GM12878 (cell line): ENCODE results near the gene NIBAN1. TPM values are rescaled to one million over a fixed set of nuclear protein-coding genes. Genes with fewer than 3 reads are reported as not detected.

Source experiments
- ATAC-seq: fragments of 200-7000 bp; cut with Tn5 transposase; 3 replicates; pipeline ENCODE4 v1.9.1; 2020; ENCODE audit warnings: mild to moderate bottlenecking, moderate library complexity
- BruUV-seq: library from RNA; stranded (reverse); fragments of 400-500 nt; replicated peaks from 2 replicates; lab custom pipeline; 2021; lab: Mats Ljungman, UMichigan
- CTCF ChIA-PET: fragments of 300-600 bp; sonication (Branson Sonifier 250); formaldehyde crosslinking; extraction: SDS; loops from one replicate; lab custom pipeline; 2021; ENCODE audit warnings: inconsistent platforms; lab: Yijun Ruan, JAX
- POLR2A ChIA-PET: fragments of 350-600 bp; formaldehyde crosslinking; extraction: SDS; loops from one replicate; lab custom pipeline; 2021; ENCODE audit warnings: inconsistent platforms; lab: Charles Lee
- RAD21 ChIA-PET: fragments of 300-600 bp; sonication (Branson Sonifier 250); formaldehyde crosslinking; loops from one replicate; lab custom pipeline; 2023; ENCODE audit warnings: antibody characterized with exemption; ENCODE audit not compliant: unreplicated experiment; lab: Charles Lee
- SMC1A ChIA-PET: fragments of 300-600 bp; sonication (Branson Sonifier 250); formaldehyde crosslinking; loops from one replicate; lab custom pipeline; 2023; ENCODE audit not compliant: unreplicated experiment, uncharacterized antibody; lab: Charles Lee
- DNase-seq: peaks from one replicate; pipeline ENCODE4 v3.0.0-alpha.2; 2011; ENCODE audit warnings: low read depth, low spot score
- FAIRE-seq: peaks from 3 replicates; lab custom pipeline; 2011; peaks lifted over from hg19 to GRCh38; lab: Jason Lieb, UNC
- H2AFZ ChIP-seq: 2 replicates; pipeline ENCODE4 v1.6.0; 2011; ENCODE audit warnings: low read depth, low read length, control low read depth; ENCODE audit not compliant: control insufficient read depth
- H3K27ac ChIP-seq: 2 replicates; pipeline ENCODE4 v1.5.1; 2011; ENCODE audit warnings: control low read depth; ENCODE audit not compliant: control insufficient read depth, insufficient read depth
- H3K27me3 ChIP-seq, 2 experiments: replicated peaks in 1 of 2; 2 replicates each; pipeline versions ENCODE4 v1.6.0 to v1.6.1; 2011; ENCODE audit warnings: low read length in 1 of 2; ENCODE audit not compliant: control insufficient read depth in 2 of 2, insufficient read depth in 2 of 2
- H3K36me3 ChIP-seq, 2 experiments: 2 replicates each; pipeline ENCODE4 v1.5.1; 2011; ENCODE audit warnings: low read length in 1 of 2; ENCODE audit not compliant: control insufficient read depth in 2 of 2, insufficient read depth in 2 of 2
- H3K4me1 ChIP-seq: 2 replicates; pipeline ENCODE4 v1.6.1; 2011; ENCODE audit warnings: mild to moderate bottlenecking, low read length, moderate library complexity, mixed read lengths; ENCODE audit not compliant: control insufficient read depth, insufficient read depth
- H3K4me2 ChIP-seq: 2 replicates; pipeline ENCODE4 v1.6.0; 2011; ENCODE audit warnings: control low read depth; ENCODE audit not compliant: control insufficient read depth, insufficient read depth
- H3K4me3 ChIP-seq: fragments of 200-600 bp; sonication (generic); 2 replicates; pipeline ENCODE4 v1.5.1; 2016
- H3K79me2 ChIP-seq: 2 replicates; pipeline ENCODE4 v1.6.0; 2011; ENCODE audit warnings: low read length; ENCODE audit not compliant: control insufficient read depth, insufficient read depth
- H3K9ac ChIP-seq: 2 replicates; pipeline ENCODE4 v1.8.0; 2011; ENCODE audit warnings: low read length, control low read depth, mixed read lengths; ENCODE audit not compliant: control insufficient read depth, insufficient read depth
- H3K9me3 ChIP-seq: replicated peaks from 3 replicates; pipeline ENCODE4 v1.5.1; 2011; ENCODE audit warnings: mild to moderate bottlenecking, low read length; ENCODE audit not compliant: control insufficient read depth, insufficient read depth
- H4K20me1 ChIP-seq: 2 replicates; pipeline ENCODE4 v1.6.0; 2011; ENCODE audit not compliant: control insufficient read depth, insufficient read depth
- ASH2L ChIP-seq: fragments of 300-600, 200-600 bp; sonication (generic); IDR thresholded peaks from 2 replicates; pipeline ENCODE4 v1.6.1; 2017; ENCODE audit warnings: low read depth, mild to moderate bottlenecking, borderline replicate concordance
- BACH1 ChIP-seq: fragments of 450-650 bp; IDR thresholded peaks from 2 replicates; pipeline ENCODE4 v1.6.1; 2017; ENCODE audit warnings: mild to moderate bottlenecking, borderline replicate concordance
- EP300 ChIP-seq, 2 experiments: fragments of 150-350 bp in 1 of 2; IDR thresholded peaks; 2 replicates each; pipeline ENCODE4 v1.6.1; 2011 to 2012; ENCODE audit warnings: low read depth in 2 of 2, low read length in 2 of 2, borderline replicate concordance in 1 of 2, improper control_type of control experiment in 1 of 2, inconsistent platforms in 1 of 2; ENCODE audit not compliant: control insufficient read depth in 1 of 2
- MAX ChIP-seq: IDR thresholded peaks from 2 replicates; pipeline ENCODE4 v1.6.1; 2012; ENCODE audit warnings: low read depth, low read length, improper control_type of control experiment
- MTA3 ChIP-seq: IDR thresholded peaks from 2 replicates; pipeline ENCODE4 v1.6.1; 2012; ENCODE audit warnings: low read length, inconsistent platforms, borderline replicate concordance
- NR2C2 ChIP-seq: IDR thresholded peaks from 2 replicates; pipeline ENCODE4 v1.6.1; 2011; ENCODE audit warnings: borderline replicate concordance, low read depth; ENCODE audit not compliant: control insufficient read depth, insufficient read length
- NRF1 ChIP-seq: conservative IDR thresholded peaks from 2 replicates; pipeline ENCODE4 v1.6.1; 2011; ENCODE audit warnings: mild to moderate bottlenecking, low read depth, low read length, improper control_type of control experiment
- POU2F2 ChIP-seq: IDR thresholded peaks from 3 replicates; pipeline ENCODE4 v1.6.1; 2011; ENCODE audit warnings: low read depth, mild to moderate bottlenecking, low read length, borderline replicate concordance
- PRDM15 ChIP-seq: fragments of 450-650 bp; formaldehyde crosslinking; IDR thresholded peaks from 2 replicates; pipeline ENCODE4 v1.4.0; 2020; ENCODE audit warnings: mild to moderate bottlenecking, moderate library complexity
- RAD21 ChIP-seq: IDR thresholded peaks from 2 replicates; pipeline ENCODE4 v1.6.1; 2011; ENCODE audit warnings: mild to moderate bottlenecking, low read depth, low read length, moderate library complexity; ENCODE audit not compliant: insufficient read depth
- USF2 ChIP-seq: IDR thresholded peaks from 2 replicates; pipeline ENCODE4 v1.6.1; 2011; ENCODE audit warnings: low read depth, low read length, improper control_type of control experiment, borderline replicate concordance
- WRNIP1 ChIP-seq: IDR thresholded peaks from 2 replicates; pipeline ENCODE4 v1.6.1; 2011; ENCODE audit warnings: low read depth, low read length, improper control_type of control experiment, borderline replicate concordance
- ZBTB4 ChIP-seq: fragments of 450-650 bp; formaldehyde crosslinking; IDR thresholded peaks from 2 replicates; pipeline ENCODE4 v1.4.0; 2022; ENCODE audit warnings: mild to moderate bottlenecking, moderate library complexity
- whole genome bisulfite sequencing: methylation state at CpG from one replicate; pipeline ENCODE4 v1.1.6; 2016; ENCODE audit warnings: low lambda C conversion rate; ENCODE audit not compliant: insufficient replicate concordance, insufficient coverage; ENCODE audit errors: missing lambda C conversion rate; 5-methylcytosine and 5-hydroxymethylcytosine counted together
- in situ Hi-C: fragments of 300-500 bp; cut with MboI; formaldehyde crosslinking; loops from 9 replicates; pipeline ENCODE4 v1.14.3; 2018; ENCODE audit warnings: mixed read lengths
- intact Hi-C: fragments of 100-400 bp; cut with micrococcal nuclease; formaldehyde crosslinking; loops from one replicate; pipeline ENCODE4 v1.14.2; 2022; ENCODE audit not compliant: unreplicated experiment
- polyA plus RNA-seq, 11 experiments: library from polyadenylated mRNA; depleted of rRNA in 4 of 11; unstranded in 6 of 11; stranded (reverse) in 5 of 11; fragments of >200 nt; fragmentation: Nextera tagmentation in 4 of 11; fragmentation: Illumina TruSeq in 1 of 11; extraction: Ambion mirVana in 4 of 11; extraction: Trizol in 1 of 11; gene quantifications; 1 replicate in 1 of 11; 2 replicates in 10 of 11; pipeline versions ENCODE4 v1.2.1 to v1.2.3, GENCODE V29; 2011 to 2016; ENCODE audit warnings: inconsistent platforms in 2 of 11, missing spikeins in 2 of 11, low read depth in 1 of 11
- total RNA-seq, 4 experiments: library from RNA; depleted of rRNA in 3 of 4; stranded (reverse); fragments of >200 nt in 3 of 4; fragmentation: Illumina TruSeq in 1 of 4; extraction: Trizol in 1 of 4; gene quantifications; 2 replicates each; pipeline versions ENCODE4 v1.2.1 to v1.2.3, GENCODE V29; 2013 to 2021

NIBAN1 gene
- total and polyA plus RNA-seq, 10 of the 15 experiments (the other 5 are each of a cell fraction or from before 2014, with no cell fraction given) = 11.2 to 67.8 (median 44.3) TPM

- no peak for TF ChIP-seq ASH2L
- no peak for TF ChIP-seq PRDM15 (CRISPR knock-in tag)
These were observed 34.1 kb downstream of the NIBAN1 start (continued) for GRCh38 chr1:184940226-184940625.

GRCh38 chr1:184937729-184938128 lies 36.6 kb downstream of the NIBAN1 start:
- 93% methylated on average over 4 of the region's 4 CpGs for WGBS
- ChIA-PET CTCF (interaction anchor here (1.3 kb wide), 1 partner anchor 77 kb away, joined by 4 read pairs; no protein-coding TSS in a partner anchor), POLR2A (interaction anchor here (0.7 kb wide), 1 partner anchor 33 kb away, joined by 3 read pairs; no protein-coding TSS in a partner anchor), SMC1A (interaction anchor here (0.6 to 2.1 kb wide), 12 partner anchors 9 to 214 kb away, joined by 3 to 9 read pairs (median 3); no protein-coding TSS in a partner anchor), RAD21 (interaction anchor here (0.7 to 1.3 kb wide), 5 partner anchors 9 to 44 kb away, joined by 3 read pairs; partner anchors contain the start of gene NIBAN1)
- ATAC-seq (no peak), FAIRE-seq (no peak), DNase-seq (no peak)
- Histone ChIP-seq H3K4me1 (peaks cover 3% of the 10 kb centered on the region; the same call in 1 of the 2 replicates), H3K9me3 (no peaks in the 10 kb centered on the region), H2AFZ (no peak overlapping the region), H3K27me3 (no peaks in the 10 kb centered on the region), H3K36me3 (no peaks in the 10 kb centered on the region), H3K27ac (no peak overlapping the region), H3K4me3 (no peak overlapping the region), H3K79me2 (peaks cover 2% of the 10 kb centered on the region; the same call in 1 of the 2 replicates), H3K9ac (no peak overlapping the region), H3K4me2 (no peak overlapping the region), H4K20me1 (no peaks in the 10 kb centered on the region)
- no TSS peak for BruUV-seq
- in situ Hi-C loops = no loop called here
- intact Hi-C loops = no loop called here
- no peak for TF ChIP-seq MTA3
- TF ChIP-seq NRF1 = no peak
- no peak for TF ChIP-seq RAD21
- TF ChIP-seq POU2F2 = no peak
- no peak for TF ChIP-seq MAX
- TF ChIP-seq WRNIP1 = no peak
- no peak for TF ChIP-seq BACH1
- TF ChIP-seq NR2C2 = no peak
- no peak for TF ChIP-seq EP300 (IDR thresholded peaks at IDR 0.05; ENCODE audit: borderline replicate concordance in 1 of 2, control insufficient read depth in 1 of 2, low read depth in 2 of 2, low read length in 2 of 2)
- no peak for TF ChIP-seq ZBTB4 (CRISPR knock-in tag)
- TF ChIP-seq ASH2L = no peak
- no peak for TF ChIP-seq USF2
